Anterior cingulate cortex (tissue), 58 donors: Measurements from ENCODE around the gene ABCC10.
"Not testable (repeated sequence)": the region's sequence is repeated elsewhere in the genome, so short reads cannot be mapped to it uniquely, and the experiment has no call there.

Source experiments
- DNase-seq, 58 donors: peaks; one replicate each; lab custom pipeline; 2025; lab: John Stamatoyannopoulos, UW

Gene ABCC10

DNA sequence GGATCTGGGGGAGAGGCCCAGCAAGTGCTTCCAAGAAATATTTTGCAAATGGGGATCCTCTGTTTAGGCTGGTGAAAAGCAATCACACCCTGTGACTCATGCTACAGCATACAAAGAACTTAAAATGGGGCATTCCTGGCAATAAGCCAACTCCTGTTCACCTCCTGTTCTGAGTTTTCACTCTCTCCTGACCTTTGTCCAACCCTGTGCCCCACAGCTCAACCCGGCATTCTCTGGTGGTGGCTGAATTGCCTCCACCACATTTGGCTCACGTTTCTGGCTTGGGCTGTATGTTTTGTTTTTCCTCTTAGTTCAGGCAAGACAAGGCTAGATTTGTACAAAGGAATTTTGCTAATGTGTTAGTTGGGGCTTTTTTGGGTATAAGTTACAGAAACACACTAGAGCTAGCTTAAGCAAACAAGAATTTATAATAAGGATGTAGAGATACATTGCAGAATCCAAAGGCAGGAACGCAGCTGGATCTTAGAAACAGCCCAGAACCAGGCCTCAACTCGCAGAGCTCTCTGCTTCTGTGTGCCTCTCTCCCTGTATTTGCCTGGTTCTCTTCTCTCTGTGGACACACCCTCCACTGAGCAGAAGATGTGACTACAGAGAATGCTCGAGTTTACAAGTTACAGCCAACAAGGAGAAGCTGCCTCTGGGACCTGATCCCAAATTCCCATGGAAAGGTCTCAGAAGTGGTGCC lies 9.4 kb downstream of the ABCC10 start:
- DNase-seq = no peak

DNA sequence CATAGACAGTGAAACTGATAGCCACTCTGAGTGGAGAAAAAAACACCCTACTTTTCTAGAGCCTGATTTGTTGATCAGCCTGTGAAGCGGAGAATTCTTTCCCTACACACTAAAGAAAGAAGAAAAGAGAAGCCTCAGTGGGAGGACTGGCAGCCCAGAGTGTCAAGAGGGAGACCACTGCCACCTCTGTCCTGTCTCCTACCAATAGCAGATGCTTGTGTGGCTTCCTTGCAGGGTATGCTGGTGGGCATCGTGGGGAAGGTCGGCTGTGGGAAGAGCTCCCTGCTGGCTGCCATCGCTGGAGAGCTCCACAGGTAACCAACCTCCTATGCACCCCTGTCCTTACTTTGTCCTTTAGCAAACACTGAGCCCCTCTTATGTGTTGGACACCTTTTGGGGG lies 10.4 kb downstream of the ABCC10 start:
- no peak for DNase-seq

DNA sequence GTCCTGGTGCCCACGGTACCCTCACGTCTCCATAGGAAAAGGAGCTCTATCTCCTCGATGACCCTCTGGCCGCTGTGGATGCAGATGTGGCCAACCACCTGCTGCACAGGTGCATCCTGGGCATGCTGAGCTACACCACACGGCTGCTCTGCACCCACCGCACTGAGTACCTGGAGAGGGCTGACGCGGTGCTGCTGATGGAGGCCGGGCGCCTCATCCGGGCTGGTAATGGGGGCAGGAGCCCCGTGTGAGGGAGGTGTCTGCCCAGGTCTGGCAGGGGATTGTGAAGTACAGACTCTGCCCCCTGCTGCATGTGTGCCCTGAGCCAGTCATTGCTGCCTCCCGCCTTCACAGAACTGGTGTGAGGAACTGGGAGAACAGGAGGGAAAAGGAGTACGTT lies 15.6 kb downstream of the ABCC10 start:
- no peak for DNase-seq

DNA sequence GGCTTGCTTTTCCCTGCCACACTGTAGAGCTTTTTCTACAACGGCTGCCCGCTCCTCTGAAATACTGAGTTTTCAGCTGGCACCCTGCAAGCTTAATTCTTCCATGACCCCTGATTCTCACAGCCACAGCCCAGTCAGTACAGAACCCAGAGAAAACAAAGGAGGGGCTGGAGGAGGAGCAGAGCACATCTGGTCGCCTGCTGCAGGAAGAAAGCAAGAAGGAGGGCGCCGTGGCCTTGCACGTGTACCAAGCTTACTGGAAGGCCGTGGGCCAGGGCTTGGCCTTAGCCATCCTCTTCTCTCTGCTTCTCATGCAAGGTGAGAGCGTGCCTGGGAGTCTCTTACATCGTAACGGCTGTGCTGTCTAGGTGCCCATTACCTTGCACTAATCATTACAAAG lies 16.7 kb downstream of the ABCC10 start:
- DNase-seq = no peak

DNA sequence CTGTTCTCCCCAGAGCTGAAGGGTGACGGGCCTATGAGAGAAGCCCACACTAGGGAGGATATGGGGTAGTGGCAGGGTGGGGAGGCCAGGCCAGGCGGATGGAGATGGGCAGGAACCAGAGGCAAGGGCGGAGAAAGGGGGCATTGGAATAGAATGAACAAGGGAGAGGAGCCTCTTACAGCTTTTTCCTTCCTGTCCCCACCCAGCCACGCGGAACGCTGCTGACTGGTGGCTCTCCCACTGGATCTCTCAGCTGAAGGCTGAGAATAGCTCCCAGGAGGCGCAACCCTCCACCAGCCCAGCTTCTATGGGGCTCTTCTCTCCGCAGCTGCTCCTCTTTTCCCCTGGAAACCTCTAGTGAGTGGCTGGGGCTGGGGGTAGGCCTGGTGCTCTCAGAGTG lies 17.2 kb downstream of the ABCC10 start:
- DNase-seq = peak in 16 of 58 donors; percentile 1 to 65 (median 19)

DNA sequence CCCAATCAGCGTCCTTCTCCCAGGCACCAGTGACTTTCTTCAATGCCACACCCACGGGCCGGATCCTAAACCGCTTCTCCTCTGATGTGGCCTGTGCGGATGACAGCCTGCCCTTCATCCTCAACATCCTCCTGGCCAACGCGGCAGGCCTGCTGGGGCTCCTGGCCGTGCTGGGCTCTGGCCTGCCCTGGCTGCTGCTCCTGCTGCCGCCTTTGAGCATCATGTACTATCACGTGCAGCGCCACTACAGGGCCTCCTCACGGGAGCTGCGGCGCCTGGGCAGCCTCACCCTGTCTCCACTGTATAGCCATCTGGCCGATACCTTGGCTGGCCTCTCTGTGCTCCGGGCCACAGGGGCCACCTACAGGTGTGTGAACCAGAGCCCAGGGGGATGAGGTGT lies 18.2 kb downstream of the ABCC10 start:
- DNase-seq = peak in 1 of 58 donors; percentile 20

DNA sequence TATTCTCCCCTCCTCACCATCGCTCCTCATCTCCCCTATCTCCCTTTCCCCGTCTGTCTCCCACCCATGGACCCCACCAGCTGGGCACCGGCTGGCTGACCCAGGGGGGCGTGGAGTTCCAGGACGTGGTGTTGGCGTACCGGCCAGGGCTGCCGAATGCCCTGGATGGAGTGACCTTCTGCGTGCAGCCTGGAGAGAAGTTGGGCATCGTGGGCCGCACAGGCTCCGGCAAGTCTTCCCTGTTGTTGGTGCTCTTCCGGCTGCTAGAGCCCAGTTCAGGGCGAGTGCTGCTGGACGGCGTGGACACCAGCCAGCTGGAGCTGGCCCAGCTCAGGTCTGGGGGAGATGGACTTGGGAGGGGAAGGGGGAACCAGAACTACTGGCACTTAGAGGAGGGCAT lies 20.3 kb downstream of the ABCC10 start:
- no peak for DNase-seq

DNA sequence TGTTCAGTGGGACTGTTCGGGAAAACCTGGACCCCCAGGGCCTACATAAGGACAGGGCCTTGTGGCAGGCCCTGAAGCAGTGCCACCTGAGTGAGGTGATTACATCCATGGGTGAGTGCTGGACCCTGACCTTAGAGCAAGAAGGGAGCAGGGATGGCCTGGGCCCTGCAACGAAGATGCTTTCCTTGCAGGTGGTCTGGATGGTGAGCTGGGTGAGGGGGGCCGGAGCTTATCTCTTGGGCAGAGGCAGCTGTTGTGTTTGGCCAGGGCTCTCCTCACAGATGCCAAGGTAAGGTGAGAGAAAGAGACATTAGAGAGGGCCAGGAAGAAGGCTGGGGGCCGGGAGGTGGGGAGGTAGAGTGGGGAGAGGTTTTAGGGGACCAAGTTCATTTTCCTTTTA lies 21.6 kb downstream of the ABCC10 start:
- no peak for DNase-seq

DNA sequence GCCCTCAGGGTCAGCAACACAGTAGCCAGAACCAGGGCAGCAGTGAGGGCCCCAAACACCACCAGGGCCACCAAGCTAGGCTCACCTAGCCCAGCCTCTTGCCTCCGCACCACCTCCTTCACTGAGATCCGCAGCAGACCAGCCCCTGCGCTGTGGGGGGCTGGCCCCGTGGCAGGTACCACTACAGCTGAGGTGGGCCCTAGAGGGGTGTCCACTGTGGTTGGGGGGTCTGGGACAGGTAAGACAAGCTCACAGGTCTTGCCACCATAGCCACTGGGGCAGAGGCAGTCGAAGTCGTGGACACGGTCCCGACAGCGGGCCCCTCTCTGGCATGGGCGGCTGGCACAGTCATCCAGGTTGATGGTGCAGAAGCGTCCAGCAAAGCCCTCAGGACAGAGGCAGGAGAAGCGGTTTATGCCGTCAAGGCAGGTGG lies 23.4 kb downstream of the ABCC10 start:
- no peak for DNase-seq

DNA sequence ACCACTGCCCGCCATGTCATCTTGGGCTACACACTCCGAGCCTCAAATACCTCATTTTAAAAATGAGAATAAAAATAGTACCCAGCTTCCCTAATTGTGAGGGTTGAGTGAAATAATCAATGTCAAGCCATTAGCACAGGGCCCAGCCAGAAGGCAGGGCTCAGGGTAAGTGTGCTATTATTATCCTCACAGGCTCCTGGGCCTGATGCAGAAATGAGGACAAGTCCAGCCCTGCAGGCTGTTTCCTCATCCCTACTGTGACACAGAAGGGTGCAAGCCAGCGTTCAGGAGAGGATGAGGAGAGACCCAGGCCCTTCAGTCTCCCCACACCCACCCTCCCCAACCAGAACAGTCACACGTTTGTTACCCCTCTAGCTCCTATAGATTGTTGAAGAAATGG lies 24.0 kb downstream of the ABCC10 start:
- DNase-seq = no peak

DNA sequence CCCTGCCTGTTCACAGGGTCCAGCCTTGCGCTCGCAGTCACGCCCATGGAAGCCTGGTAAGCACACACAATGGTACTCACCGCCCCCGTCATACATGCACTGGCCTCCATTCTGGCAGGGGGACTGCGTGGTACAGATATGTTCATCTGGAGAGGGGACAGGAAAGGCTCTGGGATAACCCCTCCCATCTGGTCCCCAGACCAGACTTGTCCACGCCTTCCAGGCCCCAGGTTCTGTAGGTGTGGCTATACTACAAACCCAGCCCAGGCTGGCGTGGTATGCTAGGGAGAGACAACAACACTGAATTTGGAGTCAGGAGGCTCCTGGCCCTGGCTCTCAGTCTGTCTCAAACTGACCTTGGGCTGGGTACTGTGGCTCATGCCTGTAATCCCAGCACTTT lies 24.6 kb downstream of the ABCC10 start:
- DNase-seq = no peak

DNA sequence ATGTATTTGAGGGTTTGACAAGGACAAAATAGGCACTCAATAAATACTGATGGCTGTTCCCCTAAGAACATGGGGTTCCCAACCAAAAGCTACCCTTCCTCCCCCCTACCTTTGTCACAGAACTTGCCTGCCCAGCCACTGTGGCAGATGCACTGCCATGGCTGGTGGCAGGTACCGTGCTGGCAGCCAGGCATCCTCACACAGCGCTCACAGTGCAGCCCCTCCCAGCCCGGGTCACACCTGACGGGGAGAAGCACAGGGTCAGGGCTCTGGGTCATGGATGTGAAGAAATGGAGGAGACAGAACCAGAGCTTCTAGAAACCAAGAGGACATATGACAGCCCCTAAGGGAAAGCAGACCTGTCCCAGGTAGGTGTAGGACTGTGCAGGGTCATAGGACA lies 25.6 kb downstream of the ABCC10 start:
- no peak for DNase-seq

DNA sequence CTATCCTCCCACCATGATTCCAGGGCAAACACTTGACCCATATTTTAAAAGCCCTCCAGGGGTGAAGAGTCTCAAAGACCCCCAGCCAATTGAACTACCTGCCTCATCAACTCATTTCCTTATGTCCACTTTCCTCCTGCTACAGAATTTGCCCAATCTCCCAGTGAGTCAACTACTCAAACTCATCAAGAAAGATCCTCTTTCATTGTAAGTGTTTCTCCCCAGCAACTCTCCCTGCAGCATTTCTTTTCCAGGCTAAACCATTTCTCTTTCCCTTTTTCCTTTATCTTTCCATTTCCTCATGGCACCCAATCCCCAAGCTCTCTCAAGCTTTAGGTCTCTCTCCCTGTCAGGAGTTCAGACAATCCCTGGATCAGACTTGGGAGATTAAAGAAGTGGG lies 26.5 kb downstream of the ABCC10 start:
- DNase-seq = no peak

DNA sequence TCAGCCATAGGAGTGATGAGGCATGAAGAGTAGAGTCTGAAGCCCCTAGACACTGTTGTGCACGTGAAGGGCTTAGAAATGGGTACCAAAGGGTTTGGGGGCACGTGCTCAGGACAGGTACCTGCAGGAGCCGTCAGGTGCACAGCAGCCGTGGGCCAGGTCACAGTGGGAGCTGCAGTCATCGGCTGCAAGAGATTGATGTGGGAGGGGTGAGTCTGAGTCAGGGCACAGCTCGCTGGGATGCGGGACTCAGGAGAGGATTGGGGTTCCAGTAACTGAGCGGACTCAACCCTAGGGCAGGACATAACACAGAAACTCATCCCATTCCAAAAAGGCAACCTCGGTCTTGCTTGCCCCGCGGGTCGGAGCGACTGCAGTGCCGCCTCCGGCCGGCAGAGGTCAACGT lies 27.0 kb downstream of the ABCC10 start:
- peak in 23 of 58 donors; percentile 28 to 81 (median 69) for DNase-seq

DNA sequence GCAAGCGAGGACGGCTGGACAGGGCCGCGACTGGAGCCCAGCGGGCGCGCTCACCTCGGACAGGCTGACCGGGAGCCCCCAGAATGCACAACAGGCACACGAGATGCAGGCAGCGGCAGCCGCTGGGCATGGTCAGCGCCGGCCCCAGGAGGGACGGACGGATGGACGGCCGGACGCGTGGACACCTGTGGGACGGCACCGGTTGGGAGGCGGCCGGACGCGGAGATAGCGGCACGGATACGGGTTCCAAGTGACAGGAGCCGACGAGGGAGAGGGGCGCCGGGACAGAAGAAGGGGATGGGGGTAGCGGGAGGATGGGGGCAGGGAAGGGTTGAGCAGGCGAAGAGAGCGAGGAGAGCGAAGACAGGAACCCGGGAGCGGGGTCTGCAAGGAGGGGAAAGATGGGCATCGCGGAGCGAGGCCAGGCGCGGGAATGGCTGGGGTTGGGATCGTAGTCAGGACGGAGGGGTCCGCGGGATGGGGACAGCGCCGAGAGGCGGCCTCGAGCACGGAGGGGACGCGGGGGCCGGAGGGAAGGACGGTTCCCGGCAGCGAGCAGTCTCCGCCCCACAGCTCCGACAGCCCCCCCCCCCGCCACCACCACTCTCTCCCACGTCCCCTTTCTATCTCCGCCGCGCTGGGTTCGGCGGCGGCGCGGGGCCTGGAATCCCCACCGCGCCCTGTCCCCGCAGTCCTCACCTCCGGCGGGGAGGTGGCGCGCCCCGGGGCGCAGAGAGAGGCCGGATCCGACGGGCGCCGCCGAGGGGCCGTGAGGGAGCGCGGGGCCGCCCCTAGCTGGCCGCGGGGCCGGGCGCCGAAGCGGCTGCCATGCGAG lies 27.6 kb downstream of the ABCC10 start:
- DNase-seq = peak in 37 of 58 donors; percentile 11 to 83 (median 67)

DNA sequence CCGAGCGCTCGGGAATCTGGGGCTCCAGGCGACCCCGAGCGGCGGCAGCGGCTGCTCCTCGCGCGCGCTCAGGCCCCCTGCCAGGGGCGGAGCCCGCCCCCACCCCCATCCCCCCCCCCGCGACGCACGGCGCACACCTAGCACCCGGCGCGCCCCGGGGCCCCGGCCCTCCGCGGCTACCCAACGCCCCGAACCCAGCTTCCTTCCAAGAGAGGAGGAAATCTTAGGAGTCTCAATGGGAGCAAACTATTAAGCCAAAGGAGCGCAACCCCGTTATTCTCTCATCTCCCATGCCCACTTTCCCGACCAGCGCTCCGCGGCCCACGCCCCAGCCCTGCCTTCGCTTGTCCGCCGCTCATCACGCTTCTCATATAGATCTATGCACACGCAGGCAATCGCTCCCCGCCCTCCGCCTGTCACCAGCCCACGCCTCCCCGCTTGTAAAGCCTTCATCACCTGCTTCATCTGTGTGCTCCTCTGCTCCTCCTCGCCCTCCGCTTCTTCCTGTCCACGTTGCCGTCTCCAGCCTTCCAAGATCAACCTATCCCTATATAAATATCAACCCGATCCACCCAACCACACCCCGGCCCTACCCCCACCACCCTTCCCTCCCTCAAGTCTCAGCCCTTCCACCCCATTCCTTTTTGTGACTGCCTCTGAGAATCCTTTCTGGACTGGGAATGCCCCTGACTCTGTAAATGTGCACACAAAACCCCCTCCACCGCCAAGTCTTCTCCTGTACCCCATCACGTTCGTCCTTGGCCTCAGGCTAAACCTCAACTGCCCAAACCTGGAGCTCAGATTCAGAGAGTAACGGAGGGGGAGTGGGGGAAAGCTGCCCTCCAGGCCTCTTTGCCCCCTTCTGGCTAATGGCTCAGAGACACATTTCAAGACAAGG lies 28.4 kb downstream of the ABCC10 start, which contains the start of gene DLK2:
Gene DLK2 (minus strand): TSS at position 18 of the 898 bp plus-strand sequence. CDS start 723 bp downstream, outside the sequence.
- DNase-seq = peak in 30 of 58 donors; percentile 9 to 67 (median 36)

DNA sequence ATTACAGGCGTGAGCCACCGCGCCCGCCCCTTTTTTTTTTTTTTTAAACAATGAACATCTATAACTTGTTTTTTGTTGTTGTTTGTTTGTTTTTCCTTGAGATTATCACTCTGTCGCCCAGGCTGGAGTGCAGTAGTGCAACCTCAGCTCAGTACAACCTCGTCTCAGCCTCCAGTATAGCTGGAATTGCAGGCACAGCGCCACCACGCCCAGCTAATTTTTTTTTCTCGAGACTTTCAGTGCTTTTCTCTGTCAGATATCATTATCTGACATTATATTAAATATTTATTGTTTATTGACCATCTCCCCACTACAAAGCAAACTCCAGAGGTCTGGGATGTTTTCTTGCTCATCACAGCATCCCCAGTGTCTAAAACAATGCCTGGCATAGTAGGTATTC lies 30.3 kb downstream of the ABCC10 start:
- DNase-seq = no peak

DNA sequence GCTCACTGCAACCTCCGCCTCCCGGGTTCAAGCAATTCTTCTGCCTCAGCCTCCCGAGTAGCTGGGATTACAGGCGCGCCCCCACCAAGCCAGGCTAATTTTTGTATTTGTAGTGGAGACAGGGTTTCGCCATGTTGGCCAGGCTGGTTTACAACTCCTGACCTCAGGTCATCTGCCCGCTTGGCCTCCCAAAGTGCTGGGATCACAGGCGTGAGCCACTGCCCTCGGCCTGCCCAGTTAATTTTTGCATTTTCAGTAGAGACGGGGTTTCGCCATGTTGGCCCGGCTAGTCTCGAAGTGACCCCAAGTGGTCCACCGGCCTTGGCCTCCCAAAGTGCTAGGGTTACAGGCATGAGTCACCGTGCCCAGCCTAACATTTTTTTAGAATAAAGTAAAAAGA lies 30.8 kb downstream of the ABCC10 start:
- DNase-seq = not testable (repeated sequence)

DNA sequence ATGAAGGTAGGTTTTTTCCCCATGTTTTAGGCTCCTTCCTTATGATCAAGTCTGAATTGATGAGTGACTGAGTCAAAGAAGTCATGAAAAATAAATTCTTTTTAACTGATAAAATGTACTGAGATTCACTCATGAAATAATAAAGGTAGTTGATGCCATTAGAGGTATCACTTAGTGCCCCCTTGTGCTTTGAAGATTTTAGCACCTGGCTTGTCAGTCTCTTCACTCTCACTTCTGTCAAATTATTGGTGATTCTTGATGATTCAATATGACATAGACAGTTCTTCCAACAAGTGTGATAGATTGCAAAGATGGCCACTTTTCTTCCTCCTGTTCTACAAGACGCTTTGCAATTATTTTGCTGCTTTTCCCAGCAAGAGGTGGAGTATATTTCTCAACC lies 32.2 kb downstream of the ABCC10 start:
- DNase-seq = no peak

DNA sequence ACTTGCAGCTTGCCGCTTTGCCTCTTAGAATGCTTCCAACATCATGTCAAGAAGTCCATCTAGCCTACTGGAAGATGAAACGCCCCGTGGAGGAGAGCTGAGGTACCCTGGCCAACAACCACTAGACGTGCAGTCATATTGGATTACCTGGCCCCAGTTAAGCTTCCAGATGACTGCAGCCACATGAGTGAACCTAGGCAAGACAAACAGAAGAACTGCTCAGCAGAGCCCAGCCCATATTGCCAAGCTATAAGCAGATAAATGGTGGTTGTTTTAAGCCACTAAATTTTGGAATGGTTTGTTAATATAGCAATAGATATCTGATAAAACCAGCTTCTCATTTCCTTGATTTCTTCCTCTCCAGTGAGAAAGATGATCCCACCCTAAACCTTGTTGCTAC lies 32.7 kb downstream of the ABCC10 start:
- DNase-seq = no peak

DNA sequence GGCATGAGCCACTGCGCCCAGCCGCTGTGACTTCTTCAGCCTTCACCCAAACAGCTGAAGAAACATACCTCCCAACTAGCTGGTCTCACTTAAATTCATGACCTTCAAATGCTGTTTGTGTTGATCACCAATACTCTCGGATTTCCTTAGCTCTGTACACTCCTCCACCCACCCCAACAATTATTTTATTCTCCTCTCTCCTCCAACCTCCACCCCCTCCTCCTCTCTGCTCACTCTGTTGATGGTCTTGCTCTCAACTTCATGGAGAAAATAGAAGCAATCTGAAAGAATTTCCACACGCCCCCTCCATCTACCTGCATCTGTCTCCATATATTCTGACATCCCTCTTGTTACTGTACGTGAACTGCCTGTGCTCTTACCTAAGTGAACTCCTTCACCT lies 34.6 kb downstream of the ABCC10 start:
- no peak for DNase-seq
